HepG2 (cell line): Measurements from ENCODE around the gene HINT1. TPM values are rescaled to one million over a fixed set of nuclear protein-coding genes. Genes with fewer than 3 reads are reported as not detected.

ENCODE experiments used
- CHCHD3 ChIP-seq: sonication (generic); formaldehyde crosslinking; IDR thresholded peaks from 2 replicates; pipeline ENCODE4 v1.8.0; 2022; ENCODE audit warnings: mild to moderate bottlenecking, missing genetic modification reagents, moderate library complexity
- CTCF ChIP-seq: sonication (generic); formaldehyde crosslinking; IDR thresholded peaks from 2 replicates; pipeline ENCODE4 v1.5.0; 2020; ENCODE audit warnings: mild to moderate bottlenecking, missing genetic modification reagents, moderate library complexity
- FIP1L1 ChIP-seq: fragments of 200-400 bp; formaldehyde crosslinking; IDR thresholded peaks from 2 replicates; pipeline ENCODE4 v1.6.1; 2018; ENCODE audit warnings: low read depth, mild to moderate bottlenecking, low read length, moderate library complexity, borderline replicate concordance; ENCODE audit not compliant: insufficient read depth
- GABPB1 ChIP-seq: IDR thresholded peaks from 2 replicates; pipeline ENCODE4 v1.6.1; 2016; ENCODE audit warnings: mild to moderate bottlenecking, missing genetic modification reagents, moderate library complexity, missing compliant biosample characterization
- GATAD1 ChIP-seq: IDR thresholded peaks from 2 replicates; pipeline ENCODE4 v1.6.1; 2016; ENCODE audit warnings: missing genetic modification reagents, missing compliant biosample characterization
- KLF11 ChIP-seq: IDR thresholded peaks from 2 replicates; pipeline ENCODE4 v1.6.1; 2016; ENCODE audit warnings: missing compliant biosample characterization
- KMT2A ChIP-seq: sonication (generic); formaldehyde crosslinking; IDR thresholded peaks from 2 replicates; pipeline ENCODE4 v1.4.0; 2020; ENCODE audit warnings: missing genetic modification reagents
- PAXIP1 ChIP-seq: sonication (generic); formaldehyde crosslinking; conservative IDR thresholded peaks from 2 replicates; pipeline ENCODE4 v1.4.0; 2020; ENCODE audit warnings: mild to moderate bottlenecking, missing genetic modification reagents, moderate library complexity
- PRDM15 ChIP-seq: sonication (generic); formaldehyde crosslinking; IDR thresholded peaks from 2 replicates; pipeline ENCODE4 v1.4.0; 2020; ENCODE audit warnings: missing genetic modification reagents
- RBM22 ChIP-seq: fragments of 200-400 bp; formaldehyde crosslinking; optimal IDR thresholded peaks from 2 replicates; pipeline ENCODE3; 2017; ENCODE audit warnings: mild to moderate bottlenecking, low read length, moderate library complexity
- ZFP91 ChIP-seq: sonication (generic); formaldehyde crosslinking; IDR thresholded peaks from 2 replicates; pipeline ENCODE4 v1.9.0; 2022; ENCODE audit warnings: missing genetic modification reagents, mild to moderate bottlenecking, borderline replicate concordance
- ZNF12 ChIP-seq: sonication (generic); formaldehyde crosslinking; IDR thresholded peaks from 2 replicates; pipeline ENCODE4 v1.5.0; 2020; ENCODE audit warnings: missing genetic modification reagents
- ZNF17 ChIP-seq: sonication (generic); formaldehyde crosslinking; IDR thresholded peaks from 2 replicates; pipeline ENCODE4 v1.5.0; 2020; ENCODE audit warnings: mild to moderate bottlenecking, missing genetic modification reagents
- ZNF296 ChIP-seq: sonication (generic); formaldehyde crosslinking; conservative IDR thresholded peaks from 2 replicates; pipeline ENCODE4 v1.5.0; 2020; ENCODE audit warnings: mild to moderate bottlenecking, missing genetic modification reagents
- ZNF75D ChIP-seq: sonication (generic); formaldehyde crosslinking; IDR thresholded peaks from 2 replicates; pipeline ENCODE4 v1.8.1; 2023; ENCODE audit warnings: missing genetic modification reagents, mild to moderate bottlenecking, borderline replicate concordance
- ZZZ3 ChIP-seq: sonication (generic); formaldehyde crosslinking; IDR thresholded peaks from 2 replicates; pipeline ENCODE4 v1.4.0; 2020; ENCODE audit warnings: missing genetic modification reagents, mild to moderate bottlenecking, borderline replicate concordance
- polyA plus RNA-seq, 8 experiments: library from polyadenylated mRNA; depleted of rRNA in 3 of 8; stranded (reverse) in 7 of 8; unstranded in 1 of 8; fragments of >200 nt; fragmentation: Illumina TruSeq in 4 of 8; extraction: Trizol in 4 of 8; gene quantifications; 2 replicates each; pipeline versions ENCODE4 v1.2.1 to v1.2.3, GENCODE V29; 2011 to 2016; ENCODE audit warnings: low read depth in 4 of 8, missing spikeins in 1 of 8, mixed read lengths in 1 of 8; ENCODE audit not compliant: insufficient read depth in 1 of 8
- total RNA-seq, 5 experiments: library from RNA; depleted of rRNA; stranded (reverse); fragments of >200 nt; fragmentation: Illumina TruSeq; extraction: Trizol; gene quantifications; 2 replicates each; pipeline ENCODE4 v1.2.3, GENCODE V29; 2016; ENCODE audit warnings: low read depth in 1 of 5

The HINT1 gene
- total and polyA plus RNA-seq, 2 of the 13 experiments (the other 11 are each of a cell fraction or from before 2014, with no cell fraction given): 428 to 997 TPM

GRCh38 chr5:131164191-131165118, 601 bp downstream of the HINT1 start (continued):
- TF ChIP-seq PRDM15 (CRISPR knock-in tag) (peak; percentile 61; the same call in 1 of the 2 replicates), CTCF (CRISPR knock-in tag) (no peak; the same call in 1 of the 2 replicates), CHCHD3 (CRISPR knock-in tag) (no peak), KMT2A (CRISPR knock-in tag) (no peak), ZNF17 (no peak), GATAD1 (no peak; the same call in 1 of the 2 replicates), ZNF12 (CRISPR knock-in tag) (peak; percentile 42; the same call in 1 of the 2 replicates), FIP1L1 (no peak), GABPB1 (CRISPR knock-in tag) (peak; percentile 60; the same call in 1 of the 2 replicates), ZNF75D (CRISPR knock-in tag) (no peak), RBM22 (no peak), ZFP91 (CRISPR knock-in tag) (peak; percentile 10), ZZZ3 (CRISPR knock-in tag) (peak; percentile 73; the same call in 1 of the 2 replicates), ZNF296 (no peak), PAXIP1 (CRISPR knock-in tag) (no peak), KLF11 (CRISPR knock-in tag) (no peak)
